ENCODE measurements around the gene SLC6A5.
A peak's percentile ranks its signal among the peaks of the same experiment; 100 is the strongest.

The SLC6A5 gene

GRCh38 chr11:20654038-20654437 lies 54.6 kb downstream of the SLC6A5 start:
- no peak overlapping the region for H3K4me3 ChIP-seq (ENCODE audit: low read depth, low read length)
- peaks cover 12% of the 10 kb centered on the region for H3K4me1 ChIP-seq
- no peak for DNase-seq
- no peak for TF ChIP-seq CTCF (IDR thresholded peaks at IDR 0.05; ENCODE audit: low read depth, low read length)
- H3K27me3 ChIP-seq, result no peaks in the 10 kb centered on the region
- no peaks in the 10 kb centered on the region for H3K9me3 ChIP-seq
- no peaks in the 10 kb centered on the region for H3K36me3 ChIP-seq

- Histone ChIP-seq H3K27me3 (no peaks in the 10 kb centered on the region), H3K9me3 (no peaks in the 10 kb centered on the region), H3K4me3 (ENCODE audit: low read depth, low read length) (peak overlapping the region; percentile 8; the same call in 1 of the 2 replicates), H3K36me3 (no peaks in the 10 kb centered on the region), H3K4me1 (peaks cover 11% of the 10 kb centered on the region)
- no peak for DNase-seq
- no peak for TF ChIP-seq CTCF (IDR thresholded peaks at IDR 0.05; ENCODE audit: low read depth, low read length)
These were observed 57.5 kb downstream of the SLC6A5 start for GRCh38 chr11:20656901-20657300.

GRCh38 chr11:20658135-20658534 lies 58.7 kb downstream of the SLC6A5 start:
- Histone ChIP-seq H3K9me3 (no peaks in the 10 kb centered on the region), H3K36me3 (no peaks in the 10 kb centered on the region), H3K27me3 (no peaks in the 10 kb centered on the region), H3K4me3 (ENCODE audit: low read depth, low read length) (no peak overlapping the region), H3K4me1 (peaks cover 3% of the 10 kb centered on the region; the same call in 1 of the 2 replicates)
- TF ChIP-seq CTCF (IDR thresholded peaks at IDR 0.05; ENCODE audit: low read depth, low read length), result no peak
- no peak for DNase-seq

- Histone ChIP-seq H3K9me3 (no peaks in the 10 kb centered on the region), H3K4me3 (ENCODE audit: low read depth, low read length) (no peak overlapping the region), H3K36me3 (no peaks in the 10 kb centered on the region), H3K4me1 (peaks cover 3% of the 10 kb centered on the region; the same call in 1 of the 2 replicates), H3K27me3 (no peaks in the 10 kb centered on the region)
- DNase-seq, result no peak
- TF ChIP-seq CTCF (IDR thresholded peaks at IDR 0.05; ENCODE audit: low read depth, low read length), result no peak
These were observed 62.0 kb downstream of the SLC6A5 start for GRCh38 chr11:20661445-20661844.

GRCh38 chr11:20661850-20662249 lies 62.4 kb downstream of the SLC6A5 start:
- Histone ChIP-seq H3K27me3 (no peaks in the 10 kb centered on the region), H3K9me3 (no peaks in the 10 kb centered on the region), H3K4me3 (ENCODE audit: low read depth, low read length) (no peak overlapping the region), H3K36me3 (no peaks in the 10 kb centered on the region), H3K4me1 (no peaks in the 10 kb centered on the region)
- no peak for DNase-seq
- TF ChIP-seq CTCF (IDR thresholded peaks at IDR 0.05; ENCODE audit: low read depth, low read length), result no peak

GRCh38 chr11:20668131-20668809 lies 68.9 kb downstream of the SLC6A5 start:
- Histone ChIP-seq H3K4me3 (ENCODE audit: low read depth, low read length) (peak overlapping the region; percentile 64; the same call in 1 of the 2 replicates), H3K36me3 (no peaks in the 10 kb centered on the region)

More at GRCh38 chr11:20668131-20668809, 68.9 kb downstream of the SLC6A5 start:
- Histone ChIP-seq H3K4me1 (no peaks in the 10 kb centered on the region; the same call in 1 of the 2 replicates), H3K9me3 (no peaks in the 10 kb centered on the region), H3K27me3 (peaks cover 27% of the 10 kb centered on the region)
- no peak for DNase-seq
- TF ChIP-seq CTCF (IDR thresholded peaks at IDR 0.05; ENCODE audit: low read depth, low read length), result no peak

All from BE2C (cell line).